B cell (primary cell): ENCODE data around the gene NFAM1. TPM values are rescaled to one million over a fixed set of nuclear protein-coding genes. Genes with fewer than 3 reads are reported as not detected.

Source experiments
- ATAC-seq: fragments of 200-7000 bp; cut with Tn5 transposase; one replicate; pipeline ENCODE4 v1.10.0; 2021; ENCODE audit warnings: low read depth, mild to moderate bottlenecking, moderate number of reproducible peaks, moderate library complexity
- CTCF ChIA-PET: fragments of 350-600 bp; sonication (Branson Sonifier 250); formaldehyde crosslinking; loops from one replicate; lab custom pipeline; 2021; ENCODE audit warnings: antibody characterized with exemption, inconsistent platforms; lab: Charles Lee
- POLR2A ChIA-PET: fragments of 350-600 bp; sonication (Branson Sonifier 250); formaldehyde crosslinking; loops from one replicate; lab custom pipeline; 2021; ENCODE audit warnings: antibody characterized with exemption; lab: Charles Lee
- DNase-seq: peaks from one replicate; pipeline ENCODE4 v3.0.0; 2013
- H2AFZ ChIP-seq: 2 replicates; pipeline ENCODE4 v1.6.1; 2012; ENCODE audit warnings: mild to moderate bottlenecking, low read depth, low read length; ENCODE audit not compliant: insufficient read depth, poor library complexity, severe bottlenecking
- H3K27ac ChIP-seq, 2 donors: 1 replicate in 1 of 2; 2 replicates in 1 of 2; pipeline ENCODE4 v1.5.1; 2012 to 2013; ENCODE audit warnings: low read length in 2 of 2, mild to moderate bottlenecking in 2 of 2, moderate library complexity in 1 of 2
- H3K27me3 ChIP-seq, 4 experiments: fragments of 200-600 bp in 1 of 4; sonication (generic) in 1 of 4; replicated peaks in 1 of 4; 1 replicate in 2 of 4; 2 replicates in 2 of 4; pipeline versions ENCODE4 v1.6.1 to v1.7.0; 2013 to 2016; ENCODE audit warnings: low read length in 3 of 4, mild to moderate bottlenecking in 2 of 4, mixed read lengths in 1 of 4, moderate library complexity in 1 of 4; ENCODE audit not compliant: insufficient read depth in 4 of 4, control insufficient read depth in 3 of 4; ENCODE audit errors: control extremely low read depth in 1 of 4
- H3K36me3 ChIP-seq, 2 experiments: replicated peaks in 1 of 2; 1 replicate in 1 of 2; 2 replicates in 1 of 2; pipeline versions ENCODE4 v1.6.1 to v1.7.1; 2013; ENCODE audit warnings: low read length in 1 of 2; ENCODE audit not compliant: insufficient read depth in 2 of 2, control insufficient read depth in 1 of 2; ENCODE audit errors: control extremely low read depth in 1 of 2, extremely low read depth in 1 of 2
- H3K4me1 ChIP-seq, 2 donors: fragments of 200-600 bp in 1 of 2; sonication (generic) in 1 of 2; 1 replicate in 1 of 2; 2 replicates in 1 of 2; pipeline versions ENCODE4 v1.5.1 to v1.6.1; 2013 to 2017; ENCODE audit warnings: low read length in 2 of 2; ENCODE audit not compliant: control insufficient read depth in 2 of 2, insufficient read depth in 2 of 2
- H3K4me2 ChIP-seq: replicated peaks from 2 replicates; pipeline ENCODE3; 2012; ENCODE audit warnings: mild to moderate bottlenecking, low read depth, low read length; ENCODE audit not compliant: poor library complexity, severe bottlenecking
- H3K4me3 ChIP-seq, 5 experiments: fragments of 200-600 bp in 1 of 5; sonication (generic) in 1 of 5; 1 replicate in 3 of 5; 2 replicates in 2 of 5; pipeline versions ENCODE4 v1.5.1 to v1.7.0; 2011 to 2016; ENCODE audit warnings: low read length in 4 of 5, mild to moderate bottlenecking in 4 of 5, low read depth in 2 of 5, control low read depth in 1 of 5, moderate library complexity in 1 of 5; ENCODE audit not compliant: insufficient read depth in 1 of 5; ENCODE audit errors: control extremely low read depth in 1 of 5, extremely low read depth in 1 of 5
- H3K79me2 ChIP-seq: fragments of 200-600 bp; sonication (generic); one replicate; pipeline ENCODE4 v1.6.0; 2016; ENCODE audit warnings: low read length; ENCODE audit not compliant: control insufficient read depth, insufficient read depth
- H3K9ac ChIP-seq: fragments of 200-600 bp; sonication (generic); 2 replicates; pipeline ENCODE4 v1.6.1; 2017; ENCODE audit warnings: mild to moderate bottlenecking, low read length, moderate library complexity
- H3K9me3 ChIP-seq, 3 donors: one replicate each; pipeline versions ENCODE4 v1.6.1 to v1.7.1; 2013; ENCODE audit warnings: low read length in 2 of 3; ENCODE audit not compliant: control insufficient read depth in 2 of 3, insufficient read depth in 1 of 3; ENCODE audit errors: control extremely low read depth in 1 of 3
- H4K20me1 ChIP-seq: 2 replicates; pipeline ENCODE4 v1.6.0; 2012; ENCODE audit warnings: mild to moderate bottlenecking, low read length; ENCODE audit not compliant: insufficient read depth, control insufficient read depth, poor library complexity, severe bottlenecking
- H3K27ac Mint-ChIP-seq: one replicate; pipeline ENCODE4 v1.8.0; 2021; ENCODE audit warnings: mixed read lengths
- H3K27me3 Mint-ChIP-seq: one replicate; pipeline ENCODE4 v1.8.0; 2021; ENCODE audit warnings: mixed read lengths
- H3K4me1 Mint-ChIP-seq: one replicate; pipeline ENCODE4 v1.8.0; 2021; ENCODE audit warnings: mixed read lengths
- H3K4me3 Mint-ChIP-seq: one replicate; pipeline ENCODE4 v1.8.0; 2021; ENCODE audit warnings: mixed read lengths
- H3K9me3 Mint-ChIP-seq: one replicate; pipeline ENCODE4 v1.8.0; 2022; ENCODE audit warnings: mixed read lengths; ENCODE audit not compliant: insufficient read depth
- CTCF ChIP-seq: fragments of 200-600 bp; IDR thresholded peaks from one replicate; pipeline ENCODE4 v1.8.0; 2022; ENCODE audit warnings: antibody characterized with exemption, mild to moderate bottlenecking
- EZH2 ChIP-seq: IDR thresholded peaks from 2 replicates; pipeline ENCODE4 v1.6.1; 2012; ENCODE audit warnings: borderline replicate concordance, low read depth, mild to moderate bottlenecking, moderate library complexity, low read length; ENCODE audit not compliant: insufficient read depth, poor library complexity, severe bottlenecking
- WGBS: methylation state at CpG from one replicate; pipeline ENCODE4 v1.1.5; 2013; ENCODE audit warnings: missing lambda C conversion rate; ENCODE audit not compliant: insufficient coverage; 5-methylcytosine and 5-hydroxymethylcytosine counted together
- intact Hi-C: fragments of 100-400 bp; cut with micrococcal nuclease; formaldehyde crosslinking; loops from one replicate; pipeline ENCODE4 v1.10.0; 2022
- polyA plus RNA-seq: library from polyadenylated mRNA; depleted of rRNA; stranded (reverse); fragments of >200 nt; gene quantifications from 2 replicates; pipeline ENCODE4 v1.2.3, GENCODE V29; 2012
- total RNA-seq, 2 donors: library from RNA; stranded (reverse); fragments of 120-200 nt in 1 of 2; gene quantifications; 1 replicate in 1 of 2; 2 replicates in 1 of 2; pipeline versions ENCODE4 v1.2.3 to v1.2.4, GENCODE V29; 2013 to 2022

NFAM1 gene
- total and polyA plus RNA-seq, 2 donors (not counting 1 experiment from before 2014, with no cell fraction given): 0.27 to 0.52 TPM

GRCh38 chr22:42450862-42451261 lies 18.7 kb upstream of the NFAM1 start:
- no peaks in the 10 kb centered on the region for H3K79me2 ChIP-seq
- intact Hi-C loops: no loop called here
- no peak for DNase-seq
- H4K20me1 ChIP-seq: no peaks in the 10 kb centered on the region
- TF ChIP-seq CTCF: no peak
- TF ChIP-seq EZH2: no peak
- ChIA-PET CTCF (no interaction called here), POLR2A (no interaction called here)
- no peaks in the 10 kb centered on the region for H3K4me1 Mint-ChIP-seq
- no peak overlapping the region for H3K27ac ChIP-seq
- no peak overlapping the region for H3K4me3 Mint-ChIP-seq
- peaks cover 0 to 4% (median 0%) of the 10 kb centered on the region in 3 donors for H3K9me3 ChIP-seq
- H3K36me3 ChIP-seq: no peaks in the 10 kb centered on the region
- H3K27me3 ChIP-seq: peaks cover 0 to 16% (median 1%) of the 10 kb centered on the region in 4 experiments
- peaks cover 11% of the 10 kb centered on the region for H3K27me3 Mint-ChIP-seq
- H2AFZ ChIP-seq: no peak overlapping the region
- WGBS: 87% methylated on average over 2 of the region's 6 CpGs
- H3K4me1 ChIP-seq: no peaks in the 10 kb centered on the region
- no peak overlapping the region for H3K4me3 ChIP-seq
- ATAC-seq: no peak
- H3K4me2 ChIP-seq: no peak overlapping the region
- no peak overlapping the region for H3K27ac Mint-ChIP-seq
- H3K9me3 Mint-ChIP-seq: no peaks in the 10 kb centered on the region
- H3K9ac ChIP-seq: no peak overlapping the region

DNA sequence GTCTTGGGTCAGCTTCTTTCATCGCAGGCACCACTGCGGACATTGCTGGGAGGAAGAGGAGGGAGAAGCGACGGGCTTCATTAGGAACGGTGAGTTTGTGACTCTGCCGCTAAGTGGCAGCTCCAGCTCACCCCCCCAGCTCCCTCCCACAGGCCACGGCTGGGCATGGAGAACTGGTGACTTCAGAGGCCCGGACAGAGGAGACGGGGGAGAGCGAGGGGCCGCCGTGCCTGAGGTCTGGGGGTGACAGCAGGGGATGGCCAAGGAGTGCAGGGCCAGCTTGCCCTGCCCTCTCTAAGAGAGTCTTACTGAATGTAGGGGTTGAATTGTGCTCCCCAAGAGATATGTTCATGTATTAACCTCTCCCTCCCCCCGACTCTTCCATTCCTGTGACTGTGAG lies 13.9 kb upstream of the NFAM1 start:
- ATAC-seq: no peak
- H3K4me1 Mint-ChIP-seq: peaks cover 20% of the 10 kb centered on the region
- no peaks in the 10 kb centered on the region for H3K79me2 ChIP-seq
- TF ChIP-seq EZH2: no peak
- TF ChIP-seq CTCF: no peak
- H3K4me2 ChIP-seq: no peak overlapping the region
- POLR2A ChIA-PET: no interaction called here
- no peak overlapping the region for H3K27ac ChIP-seq
- intact Hi-C loops: no loop called here
- no CpG with 5 or more reads among the region's 13 CpGs for WGBS
- no peak for DNase-seq
- no peak overlapping the region for H3K27ac Mint-ChIP-seq
- H3K27me3 ChIP-seq: peaks cover 0 to 36% (median 8%) of the 10 kb centered on the region in 4 experiments
- H3K36me3 ChIP-seq: no peaks in the 10 kb centered on the region
- no peaks in the 10 kb centered on the region for H4K20me1 ChIP-seq
- H3K4me3 ChIP-seq: no peak overlapping the region
- CTCF ChIA-PET: interaction anchor here (0.5 to 3.7 kb wide), 3 partner anchors 9 to 276 kb away, joined by 3 to 76 read pairs (median 4); no protein-coding TSS in a partner anchor
- no peak overlapping the region for H3K9ac ChIP-seq
- H3K9me3 Mint-ChIP-seq: no peaks in the 10 kb centered on the region
- peaks cover 20 to 22% of the 10 kb centered on the region in 2 donors for H3K4me1 ChIP-seq
- H3K9me3 ChIP-seq: peaks cover 0 to 5% (median 0%) of the 10 kb centered on the region in 3 donors
- no peak overlapping the region for H2AFZ ChIP-seq
- no peak overlapping the region for H3K4me3 Mint-ChIP-seq
- peaks cover 11% of the 10 kb centered on the region for H3K27me3 Mint-ChIP-seq
